Stimulated activated CD4-positive, alpha-beta T cell treated with anti-CD3 and anti-CD28 coated beads, TNF-alpha, amount 100 ng/mL, for 4 hours (primary cell): ENCODE results near the gene PAK2.
"Not testable (repeated sequence)": the region's sequence is repeated elsewhere in the genome, so short reads cannot be mapped to it uniquely, and the experiment has no call there.

Experiments
- DNase-seq, 3 experiments: peaks; one replicate each; pipeline ENCODE4 v3.0.0-alpha.2; 2020; ENCODE audit warnings: low read depth in 3 of 3

PAK2 gene

GRCh38 chr3:196736670-196737374 lies 2.8 kb upstream of the PAK2 start:
- no peak for DNase-seq

- DNase-seq: no peak
These were observed 2.0 kb upstream of the PAK2 start for GRCh38 chr3:196737655-196738054.

- DNase-seq: peak in 1 of 3 experiments; percentile 17
These were observed 1.0 kb downstream of the PAK2 start for GRCh38 chr3:196740481-196741248.

- DNase-seq: no peak
These were observed 1.7 kb downstream of the PAK2 start for GRCh38 chr3:196741249-196741889.

- DNase-seq: not testable (repeated sequence)
These were observed 3.9 kb downstream of the PAK2 start for GRCh38 chr3:196743569-196743968.

GRCh38 chr3:196749125-196749524 lies 9.5 kb downstream of the PAK2 start:
- DNase-seq: no peak

- no peak for DNase-seq
These were observed 13.5 kb downstream of the PAK2 start for GRCh38 chr3:196753201-196753600.

- DNase-seq: no peak
These were observed 14.7 kb downstream of the PAK2 start for GRCh38 chr3:196754091-196754981.

GRCh38 chr3:196756732-196757131 lies 17.1 kb downstream of the PAK2 start:
- DNase-seq: no peak

- no peak for DNase-seq
These were observed 18.5 kb downstream of the PAK2 start for GRCh38 chr3:196757876-196758739.

GRCh38 chr3:196763179-196763578 lies 23.5 kb downstream of the PAK2 start:
- DNase-seq: no peak

GRCh38 chr3:196765454-196765853 lies 25.8 kb downstream of the PAK2 start:
- DNase-seq: no peak

- DNase-seq: no peak
These were observed 31.4 kb downstream of the PAK2 start for GRCh38 chr3:196771067-196771466.

- DNase-seq: no peak
These were observed 32.4 kb downstream of the PAK2 start for GRCh38 chr3:196772102-196772501.

GRCh38 chr3:196772897-196773296 lies 33.2 kb downstream of the PAK2 start:
- no peak for DNase-seq

GRCh38 chr3:196774191-196774820 lies 34.6 kb downstream of the PAK2 start:
- DNase-seq: no peak

- no peak for DNase-seq
These were observed 35.3 kb downstream of the PAK2 start for GRCh38 chr3:196774848-196775422.

GRCh38 chr3:196775938-196776337 lies 36.3 kb downstream of the PAK2 start:
- DNase-seq: no peak

- no peak for DNase-seq
These were observed 38.2 kb downstream of the PAK2 start for GRCh38 chr3:196777836-196778235.

- no peak for DNase-seq
These were observed 39.1 kb downstream of the PAK2 start for GRCh38 chr3:196778755-196779154.
